ENCODE results near the gene DRC7.

The DRC7 gene

DNA sequence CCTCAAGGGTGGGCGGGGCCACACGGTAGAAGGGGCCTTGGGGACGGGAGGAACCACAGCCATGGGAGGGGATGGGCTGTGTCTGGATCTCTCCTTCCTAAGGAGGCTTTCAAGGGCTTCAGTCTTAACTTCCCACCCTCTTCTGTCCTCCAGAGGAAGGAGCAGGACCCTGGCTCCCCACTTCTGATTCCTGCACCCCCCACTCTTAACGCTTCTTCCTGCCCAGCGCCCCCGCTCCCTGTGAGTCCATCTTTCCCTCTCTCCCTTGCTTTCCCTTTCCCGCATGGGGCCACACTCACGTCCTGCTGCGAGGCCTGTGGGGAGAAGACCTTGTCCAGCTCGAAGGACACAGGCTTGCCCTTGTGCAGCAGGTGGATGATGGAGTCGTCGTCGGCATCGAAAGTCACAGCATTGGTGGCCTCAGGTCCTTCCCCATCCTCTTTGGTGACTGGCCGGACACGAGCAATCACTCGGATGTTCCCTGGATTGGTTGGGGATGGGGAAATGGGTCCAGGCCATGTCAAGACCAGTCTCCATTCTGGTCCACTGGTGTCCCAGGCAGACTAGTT is 70.6 kb downstream of the DRC7 start:
- Histone ChIP-seq H4K20me1 (ENCODE audit: insufficient read depth, low read length) (no peaks in the 10 kb centered on the region), H3K27ac (ENCODE audit: low read length) (no peak overlapping the region), H3K4me3 (ENCODE audit: low read length) (no peak overlapping the region), H3K79me2 (ENCODE audit: low read length) (no peaks in the 10 kb centered on the region), H3K9ac (ENCODE audit: low read length) (no peak overlapping the region), H3K9me3 (ENCODE audit: insufficient read depth, low read length) (no peaks in the 10 kb centered on the region), H3K4me1 (ENCODE audit: low read length) (no peaks in the 10 kb centered on the region), H2AFZ (ENCODE audit: low read depth, low read length) (no peak overlapping the region), H3K27me3 (ENCODE audit: low read depth, low read length) (no peaks in the 10 kb centered on the region), H3K36me3 (replicated peaks; ENCODE audit: low read depth, low read length) (no peaks in the 10 kb centered on the region), H3K4me2 (ENCODE audit: low read length) (no peak overlapping the region)
- TF ChIP-seq EZH2phosphoT487 (IDR thresholded peaks at IDR 0.05; ENCODE audit: low read depth), result no peak
- TF ChIP-seq, protein P1, sequence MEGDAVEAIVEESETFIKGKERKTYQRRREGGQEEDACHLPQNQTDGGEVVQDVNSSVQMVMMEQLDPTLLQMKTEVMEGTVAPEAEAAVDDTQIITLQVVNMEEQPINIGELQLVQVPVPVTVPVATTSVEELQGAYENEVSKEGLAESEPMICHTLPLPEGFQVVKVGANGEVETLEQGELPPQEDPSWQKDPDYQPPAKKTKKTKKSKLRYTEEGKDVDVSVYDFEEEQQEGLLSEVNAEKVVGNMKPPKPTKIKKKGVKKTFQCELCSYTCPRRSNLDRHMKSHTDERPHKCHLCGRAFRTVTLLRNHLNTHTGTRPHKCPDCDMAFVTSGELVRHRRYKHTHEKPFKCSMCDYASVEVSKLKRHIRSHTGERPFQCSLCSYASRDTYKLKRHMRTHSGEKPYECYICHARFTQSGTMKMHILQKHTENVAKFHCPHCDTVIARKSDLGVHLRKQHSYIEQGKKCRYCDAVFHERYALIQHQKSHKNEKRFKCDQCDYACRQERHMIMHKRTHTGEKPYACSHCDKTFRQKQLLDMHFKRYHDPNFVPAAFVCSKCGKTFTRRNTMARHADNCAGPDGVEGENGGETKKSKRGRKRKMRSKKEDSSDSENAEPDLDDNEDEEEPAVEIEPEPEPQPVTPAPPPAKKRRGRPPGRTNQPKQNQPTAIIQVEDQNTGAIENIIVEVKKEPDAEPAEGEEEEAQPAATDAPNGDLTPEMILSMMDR (IDR thresholded peaks at IDR 0.05; ENCODE audit: low read depth, low read length), result no peak

DNA sequence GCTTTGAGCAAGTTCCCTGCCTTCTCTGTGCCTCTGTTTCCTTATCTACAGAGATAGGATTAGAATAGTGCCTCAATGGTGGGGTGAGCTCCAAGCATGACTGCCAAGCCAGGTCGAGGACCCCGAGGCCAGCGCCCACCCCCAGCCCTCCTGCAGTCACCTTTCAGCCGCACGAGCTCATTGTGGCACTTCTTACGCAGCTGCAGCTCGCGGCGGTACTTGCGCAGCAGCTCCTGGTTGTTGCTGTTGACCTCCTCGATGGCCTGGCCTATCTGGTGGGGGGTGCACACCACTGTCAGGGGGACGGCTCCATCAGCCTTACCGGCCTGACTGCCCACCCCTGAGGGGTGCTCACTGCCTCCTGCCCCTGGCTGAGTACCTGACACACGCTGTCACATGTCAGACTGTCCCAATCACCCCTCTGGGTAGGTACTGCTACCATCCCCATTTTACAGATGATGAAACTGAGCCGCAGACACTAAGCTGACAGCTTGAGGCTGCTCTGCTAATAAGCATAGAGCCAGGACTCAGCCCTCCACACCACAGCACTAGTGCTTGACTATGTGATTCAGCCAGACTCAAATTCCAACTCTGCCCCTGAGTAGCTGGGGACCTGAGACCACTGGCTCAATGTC is 72.2 kb downstream of the DRC7 start:
- Histone ChIP-seq H3K9ac (ENCODE audit: low read length) (no peak overlapping the region), H2AFZ (ENCODE audit: low read depth, low read length) (no peak overlapping the region), H3K36me3 (replicated peaks; ENCODE audit: low read depth, low read length) (no peaks in the 10 kb centered on the region), H3K4me2 (ENCODE audit: low read length) (no peak overlapping the region), H3K4me1 (ENCODE audit: low read length) (no peaks in the 10 kb centered on the region), H3K79me2 (ENCODE audit: low read length) (no peaks in the 10 kb centered on the region), H3K4me3 (ENCODE audit: low read length) (no peak overlapping the region), H3K9me3 (ENCODE audit: insufficient read depth, low read length) (no peaks in the 10 kb centered on the region), H3K27ac (ENCODE audit: low read length) (no peak overlapping the region), H3K27me3 (ENCODE audit: low read depth, low read length) (no peaks in the 10 kb centered on the region), H4K20me1 (ENCODE audit: insufficient read depth, low read length) (no peaks in the 10 kb centered on the region)
- TF ChIP-seq, protein P1 (IDR thresholded peaks at IDR 0.05; ENCODE audit: low read depth, low read length), result no peak
- no peak for TF ChIP-seq EZH2phosphoT487 (IDR thresholded peaks at IDR 0.05; ENCODE audit: low read depth)

DNA sequence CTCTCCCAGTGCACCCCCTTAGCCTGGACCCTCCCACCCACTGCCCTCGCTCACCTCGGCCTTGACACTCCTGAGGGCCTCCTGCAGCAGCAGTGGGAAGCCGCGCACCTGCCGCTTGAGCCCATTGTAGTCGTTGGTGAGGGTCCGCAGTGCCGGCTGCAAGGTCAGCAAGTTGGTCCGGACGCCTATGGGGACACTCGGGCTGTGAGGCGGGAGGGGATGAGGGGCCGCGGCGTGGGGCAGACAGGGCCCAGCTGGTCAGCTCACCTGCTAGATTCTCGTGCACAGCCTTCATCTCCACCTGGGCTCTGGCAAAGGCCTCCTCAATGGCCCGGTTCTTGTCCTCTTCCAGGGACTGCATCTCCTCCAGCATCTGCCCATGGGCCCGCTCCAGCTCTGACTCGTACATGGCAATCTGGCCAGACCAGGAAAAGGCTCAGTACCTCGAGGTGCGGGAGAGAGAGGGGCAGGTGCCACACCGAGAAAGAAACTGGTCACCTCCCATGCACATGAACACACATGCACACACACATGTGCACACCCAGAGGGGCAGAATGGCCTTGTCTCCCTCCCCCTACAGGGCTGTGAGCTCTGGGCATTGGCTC is 75.0 kb downstream of the DRC7 start:
- Histone ChIP-seq H2AFZ (ENCODE audit: low read depth, low read length) (no peak overlapping the region), H3K36me3 (replicated peaks; ENCODE audit: low read depth, low read length) (no peaks in the 10 kb centered on the region), H3K4me3 (ENCODE audit: low read length) (no peak overlapping the region), H3K4me2 (ENCODE audit: low read length) (no peak overlapping the region), H3K79me2 (ENCODE audit: low read length) (no peaks in the 10 kb centered on the region), H3K27me3 (ENCODE audit: low read depth, low read length) (no peaks in the 10 kb centered on the region), H3K9ac (ENCODE audit: low read length) (no peak overlapping the region), H3K4me1 (ENCODE audit: low read length) (no peaks in the 10 kb centered on the region), H3K9me3 (ENCODE audit: insufficient read depth, low read length) (no peaks in the 10 kb centered on the region), H3K27ac (ENCODE audit: low read length) (no peak overlapping the region), H4K20me1 (ENCODE audit: insufficient read depth, low read length) (no peaks in the 10 kb centered on the region)
- TF ChIP-seq, protein P1 (IDR thresholded peaks at IDR 0.05; ENCODE audit: low read depth, low read length), result no peak
- no peak for TF ChIP-seq EZH2phosphoT487 (IDR thresholded peaks at IDR 0.05; ENCODE audit: low read depth)

DNA sequence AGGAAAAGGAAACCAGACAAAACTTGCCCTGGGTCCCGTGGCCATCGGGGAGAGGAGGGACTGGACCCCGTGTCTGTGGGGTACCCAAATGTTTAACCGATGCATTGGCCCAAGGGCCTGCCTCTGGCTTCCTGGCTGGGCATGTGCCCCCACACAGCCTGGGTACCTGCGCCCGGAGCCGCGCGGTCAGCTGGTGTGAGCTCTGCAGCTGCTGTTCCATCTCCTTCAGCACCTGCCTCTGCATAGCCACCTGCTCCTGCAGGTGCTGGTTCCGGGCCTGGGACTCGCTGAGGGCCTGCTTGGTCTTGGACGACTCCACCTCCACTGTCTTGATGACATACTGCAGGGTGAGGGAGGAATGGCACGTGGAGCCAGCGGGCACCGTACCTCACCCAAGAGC is 75.8 kb downstream of the DRC7 start:
- H3K79me2 ChIP-seq (ENCODE audit: low read length), result no peaks in the 10 kb centered on the region
- H3K27me3 ChIP-seq (ENCODE audit: low read depth, low read length), result no peaks in the 10 kb centered on the region
- H3K9me3 ChIP-seq (ENCODE audit: insufficient read depth, low read length), result no peaks in the 10 kb centered on the region
- H3K27ac ChIP-seq (ENCODE audit: low read length), result no peak overlapping the region
- H4K20me1 ChIP-seq (ENCODE audit: insufficient read depth, low read length), result no peaks in the 10 kb centered on the region
- no peak overlapping the region for H2AFZ ChIP-seq (ENCODE audit: low read depth, low read length)
- no peaks in the 10 kb centered on the region for H3K4me1 ChIP-seq (ENCODE audit: low read length)
- TF ChIP-seq EZH2phosphoT487 (IDR thresholded peaks at IDR 0.05; ENCODE audit: low read depth), result no peak
- TF ChIP-seq, protein P1 (IDR thresholded peaks at IDR 0.05; ENCODE audit: low read depth, low read length), result no peak
- no peaks in the 10 kb centered on the region for H3K36me3 ChIP-seq (replicated peaks; ENCODE audit: low read depth, low read length)
- no peak overlapping the region for H3K4me2 ChIP-seq (ENCODE audit: low read length)
- H3K9ac ChIP-seq (ENCODE audit: low read length), result no peak overlapping the region
- H3K4me3 ChIP-seq (ENCODE audit: low read length), result no peak overlapping the region

Data from OCI-LY3 (cell line).